IPS DF 4.7 (cell line): Measurements from ENCODE around the gene SSX2B.
"Not testable (repeated sequence)": the region's sequence is repeated elsewhere in the genome, so short reads cannot be mapped to it uniquely, and the experiment has no call there.

Experiments
- DNase-seq: peaks from one replicate; pipeline ENCODE4 v3.0.0-alpha.2; 2013; ENCODE audit warnings: low spot score; ENCODE audit errors: extremely low read depth

SSX2B gene

DNA sequence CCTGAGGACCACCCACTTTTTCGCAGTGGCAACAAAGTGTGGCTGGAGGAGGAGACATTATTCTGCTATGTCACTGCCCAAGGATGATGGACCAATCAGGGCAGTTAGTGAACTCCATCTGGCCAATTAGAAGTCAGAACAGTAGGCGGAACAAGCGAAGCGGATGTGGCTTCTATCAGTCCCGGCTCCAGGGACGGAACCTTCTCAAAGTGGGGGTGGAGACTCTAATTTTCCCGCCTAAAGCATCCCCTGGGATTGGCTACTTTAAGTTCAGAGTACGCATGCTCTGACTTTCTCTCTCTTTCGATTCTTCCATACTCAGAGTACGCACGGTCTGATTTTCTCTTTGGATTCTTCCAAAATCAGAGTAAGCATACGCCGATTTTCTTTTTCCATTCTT lies at the start of gene SSX2B:
Gene SSX2B, plus strand, starts transcription at position 301 of the 400 bp plus-strand sequence. CDS start 1,429 bp downstream, outside the sequence.
- not testable (repeated sequence) for DNase-seq

DNA sequence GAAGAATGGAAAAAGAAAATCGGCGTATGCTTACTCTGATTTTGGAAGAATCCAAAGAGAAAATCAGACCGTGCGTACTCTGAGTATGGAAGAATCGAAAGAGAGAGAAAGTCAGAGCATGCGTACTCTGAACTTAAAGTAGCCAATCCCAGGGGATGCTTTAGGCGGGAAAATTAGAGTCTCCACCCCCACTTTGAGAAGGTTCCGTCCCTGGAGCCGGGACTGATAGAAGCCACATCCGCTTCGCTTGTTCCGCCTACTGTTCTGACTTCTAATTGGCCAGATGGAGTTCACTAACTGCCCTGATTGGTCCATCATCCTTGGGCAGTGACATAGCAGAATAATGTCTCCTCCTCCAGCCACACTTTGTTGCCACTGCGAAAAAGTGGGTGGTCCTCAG lies 44.0 kb upstream of the SSX2B start, which contains the start of gene SSX2:
Gene SSX2, minus strand, starts transcription at position 101 of the 400 bp plus-strand sequence. CDS start 1,429 bp downstream, outside the sequence.
- DNase-seq: not testable (repeated sequence)

GRCh38 chrX:52765983-52766382 lies 14.9 kb downstream of the SSX2B start:
- not testable (repeated sequence) for DNase-seq

DNA sequence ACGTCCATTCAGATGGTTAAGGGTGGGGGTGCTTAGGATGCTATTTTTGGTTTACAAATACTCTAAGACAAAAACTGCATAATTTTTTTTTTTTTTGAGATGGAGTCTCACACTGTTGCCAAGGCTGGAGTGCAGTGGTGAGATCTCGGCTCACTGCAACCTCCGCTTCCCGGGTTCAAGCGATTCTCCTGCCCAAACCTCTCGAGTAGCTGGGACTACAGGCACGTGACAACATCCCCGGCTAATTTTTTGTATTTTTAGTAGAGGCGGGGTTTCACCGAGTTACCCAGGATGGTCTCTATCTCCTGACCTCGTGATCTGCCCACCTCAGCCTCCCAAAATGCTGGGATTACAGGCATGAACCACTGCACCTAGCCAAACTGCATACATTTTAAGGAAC lies 22.5 kb downstream of the SSX2B start:
- DNase-seq: not testable (repeated sequence)

- DNase-seq: not testable (repeated sequence)
Measured at GRCh38 chrX:52797327-52797726, 46.3 kb downstream of the SSX2B start, which contains the start of gene SPANXN5. SPANXN5 (minus strand) TSS chrX:52797427; CDS start chrX:52797348, 79 bp downstream.

- not testable (repeated sequence) for DNase-seq
Measured at GRCh38 chrX:52804876-52805275, 53.8 kb downstream of the SSX2B start.
